Raji (cell line): Measurements from ENCODE around the gene OR51V1.

ENCODE experiments used
- POLR2A ChIP-seq: IDR thresholded peaks from 2 replicates; pipeline ENCODE4 v1.6.1; 2011; ENCODE audit warnings: low read depth, low read length, control low read depth; ENCODE audit not compliant: insufficient read depth

OR51V1 gene

DNA sequence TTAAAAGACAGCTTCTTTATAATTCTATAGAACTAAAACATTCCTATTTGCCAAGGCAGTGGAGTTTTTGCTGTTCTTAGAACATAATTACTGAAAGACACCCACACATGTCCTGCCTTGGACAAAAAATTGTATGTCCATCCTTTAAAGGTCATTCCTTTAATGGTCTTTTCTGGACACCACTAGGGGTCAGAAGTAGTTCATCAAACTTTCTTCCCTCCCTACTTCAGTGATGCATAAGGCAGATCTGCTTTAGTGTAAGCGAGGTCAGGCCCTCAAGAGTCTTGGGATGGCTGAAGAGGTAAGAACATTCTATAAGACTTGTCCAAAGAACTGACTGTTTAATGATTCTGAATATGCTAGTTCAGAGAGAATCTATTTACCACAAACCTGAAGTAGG is 4.3 kb upstream of the OR51V1 start:
- no peak for TF ChIP-seq POLR2A

DNA sequence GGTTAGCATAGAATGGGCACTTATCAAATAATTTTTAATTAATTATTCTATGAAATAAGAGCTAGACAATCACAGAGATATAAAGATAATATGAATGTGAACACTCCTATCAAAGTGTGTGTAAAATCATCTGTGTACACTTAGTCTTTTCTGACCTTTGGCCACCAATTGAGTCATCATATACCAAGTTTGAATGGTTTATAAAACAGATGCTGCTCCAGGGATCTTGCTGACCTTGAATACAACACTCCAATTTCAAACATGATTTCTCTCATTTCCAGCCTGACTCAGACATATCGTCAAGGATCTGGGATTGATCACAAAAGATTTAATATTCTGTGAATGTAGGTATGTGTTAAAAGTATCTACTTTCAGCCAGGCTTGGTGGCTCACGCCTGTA is 2.9 kb upstream of the OR51V1 start:
- TF ChIP-seq POLR2A = no peak

DNA sequence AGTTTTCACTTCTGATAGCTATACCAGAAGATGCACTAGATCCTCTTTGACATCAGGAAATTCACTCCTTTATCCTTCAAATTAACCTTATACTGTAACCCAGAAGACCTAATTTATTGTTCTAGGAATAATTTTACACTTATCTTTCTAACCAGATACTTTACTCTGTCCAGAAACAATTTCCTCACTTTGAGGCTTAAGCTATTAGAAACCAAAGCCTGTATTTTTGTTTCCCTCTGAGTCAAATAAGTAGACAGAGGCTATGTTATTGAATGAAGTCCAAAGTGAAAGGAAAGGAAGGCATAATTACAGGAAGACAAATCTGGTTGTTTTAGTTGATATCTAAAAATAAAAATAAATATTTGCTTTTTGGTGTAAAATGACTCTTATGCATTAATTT is 2.2 kb downstream of the OR51V1 start:
- TF ChIP-seq POLR2A = no peak

DNA sequence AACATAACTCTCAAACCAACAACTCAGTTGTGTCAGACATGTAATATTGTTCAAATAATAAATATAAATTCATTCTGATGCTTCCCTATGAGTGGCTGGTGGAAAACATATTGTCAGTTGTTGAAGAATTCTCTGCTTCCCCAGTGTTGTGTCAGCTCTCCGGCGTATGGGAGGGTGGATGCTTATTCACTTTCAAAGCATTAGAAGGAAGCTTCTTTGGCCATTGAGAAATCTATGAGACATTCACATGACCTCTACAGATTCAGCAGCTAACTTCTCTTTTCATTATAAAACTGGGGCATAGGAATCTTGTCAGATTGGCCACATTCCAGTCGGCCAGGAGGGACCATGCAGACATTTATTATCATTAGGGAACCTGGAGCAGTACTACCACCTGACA is 2.9 kb downstream of the OR51V1 start:
- no peak for TF ChIP-seq POLR2A

DNA sequence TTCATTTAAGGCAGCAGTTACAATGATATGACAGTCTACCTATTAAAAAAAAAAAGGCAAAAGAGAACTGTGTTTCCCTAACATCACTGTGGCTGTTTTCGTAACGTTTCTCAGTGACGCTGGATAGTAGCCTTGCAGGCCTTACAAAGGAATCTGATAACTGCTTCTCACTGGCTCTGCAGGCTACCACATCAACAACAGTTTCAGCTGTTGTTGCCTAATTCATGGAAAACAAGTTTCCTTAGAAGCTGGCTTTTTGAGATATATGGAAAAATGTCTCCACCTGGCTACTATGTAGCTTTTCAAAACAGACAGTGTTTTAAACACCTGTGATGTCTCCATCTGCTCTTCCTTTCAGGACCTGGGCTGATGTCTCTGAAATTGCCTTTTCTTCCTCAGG is 3.8 kb downstream of the OR51V1 start:
- no peak for TF ChIP-seq POLR2A

GRCh38 chr11:5196067-5196466 is 4.4 kb downstream of the OR51V1 start:
- TF ChIP-seq POLR2A = no peak

- TF ChIP-seq POLR2A = no peak
Measured at GRCh38 chr11:5192738-5193137, 7.7 kb downstream of the OR51V1 start.

DNA sequence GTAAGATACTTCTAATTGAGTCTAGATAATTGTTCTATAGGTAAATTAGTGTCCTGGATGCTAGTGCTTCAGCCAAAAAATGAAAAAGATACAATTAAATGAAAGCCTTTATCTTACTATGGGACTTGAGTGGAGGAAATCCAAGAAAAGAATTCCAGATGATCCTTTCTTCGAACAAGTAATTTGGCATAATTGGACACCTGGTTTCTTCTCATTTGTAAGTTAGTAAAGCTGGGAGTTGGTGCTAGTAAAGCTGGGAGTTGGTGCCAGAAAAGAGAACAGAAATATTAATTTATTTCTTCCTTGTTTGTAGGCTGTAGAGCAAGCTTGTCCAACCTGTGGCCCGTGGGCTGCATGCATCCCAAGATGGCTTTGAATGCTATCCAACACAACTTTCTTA is 12.3 kb downstream of the OR51V1 start:
- no peak for TF ChIP-seq POLR2A

DNA sequence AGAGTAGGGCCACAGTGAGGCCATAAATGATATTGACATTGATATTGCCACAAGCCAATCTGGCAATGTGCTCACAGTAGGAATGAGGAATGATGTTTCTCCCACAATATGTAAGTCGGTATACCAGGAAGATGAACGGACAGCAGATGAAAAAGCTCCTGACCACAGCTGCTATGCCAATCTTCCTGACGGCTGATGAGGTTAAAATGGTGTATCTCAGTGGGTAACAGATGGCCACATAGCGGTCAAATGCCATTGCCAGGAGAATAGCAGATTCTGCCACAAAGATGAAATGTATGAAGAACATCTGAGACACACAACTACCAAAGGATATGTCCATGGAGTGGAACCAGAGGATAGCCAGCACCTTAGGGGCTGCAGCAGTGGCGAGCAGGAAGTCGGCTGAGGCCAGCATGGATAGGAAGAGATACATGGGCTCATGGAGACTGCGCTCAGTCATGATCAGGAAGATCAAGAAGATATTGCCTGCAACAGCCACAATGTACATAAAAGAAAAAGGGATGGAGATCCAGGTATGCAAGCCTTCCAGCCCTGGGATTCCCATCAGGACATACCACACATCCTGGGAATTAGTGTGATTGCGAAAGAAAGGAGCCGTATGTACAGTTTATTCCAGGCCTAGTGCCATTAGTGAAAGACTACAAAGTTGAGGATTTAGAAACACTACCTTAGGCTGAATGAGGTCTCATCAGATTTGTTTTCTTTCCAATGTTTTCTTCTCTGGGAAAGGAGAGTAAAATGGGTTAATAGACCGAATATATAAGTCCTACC is 22.2 kb downstream of the OR51V1 start:
- TF ChIP-seq POLR2A = no peak

- TF ChIP-seq POLR2A = no peak
Measured at GRCh38 chr11:5174934-5175333, 25.5 kb downstream of the OR51V1 start.

DNA sequence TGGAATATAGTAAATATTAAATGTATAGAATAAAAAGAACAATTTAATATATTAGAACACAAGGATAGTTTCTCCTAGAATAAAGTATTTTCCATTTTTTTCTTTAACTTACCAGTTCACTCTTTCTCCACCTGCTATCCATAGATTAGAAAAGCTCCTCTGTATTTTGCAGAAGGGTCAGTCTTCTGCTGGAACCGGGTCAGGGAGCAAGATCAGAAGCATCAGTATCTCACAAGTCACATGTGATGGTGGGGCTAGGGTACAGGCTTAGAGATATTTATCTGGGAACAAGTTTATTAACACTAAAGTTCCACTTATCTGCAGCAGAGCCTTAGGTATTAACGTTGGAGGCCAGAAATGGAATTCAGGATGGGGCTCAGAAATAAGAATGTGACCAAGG is 28.6 kb downstream of the OR51V1 start:
- no peak for TF ChIP-seq POLR2A

GRCh38 chr11:5159806-5160205 is 40.7 kb downstream of the OR51V1 start:
- no peak for TF ChIP-seq POLR2A

DNA sequence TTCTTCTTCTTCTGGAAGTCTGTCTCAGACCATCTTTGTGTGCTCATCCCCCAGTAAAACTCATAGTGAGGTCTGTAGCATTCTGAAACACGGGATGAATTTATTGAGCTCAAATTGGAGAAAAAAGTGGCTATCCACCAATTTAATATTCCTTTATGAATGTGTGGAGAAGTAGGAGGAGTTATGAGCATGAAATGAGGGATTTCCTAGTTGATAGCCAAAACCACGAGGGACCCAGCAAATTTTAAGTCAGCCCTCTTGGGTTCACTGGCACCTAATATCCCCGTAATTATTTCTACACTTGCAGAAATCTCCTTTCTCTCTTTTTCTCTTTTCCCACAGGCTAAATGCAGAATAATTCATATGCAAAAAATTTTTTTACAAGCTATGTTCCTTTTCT is 45.8 kb downstream of the OR51V1 start, which contains the start of gene OR52A1:
Gene OR52A1, minus strand, starts transcription at position 101 of the 400 bp plus-strand sequence. CDS start 2,388 bp downstream, outside the sequence.
- TF ChIP-seq POLR2A = no peak

DNA sequence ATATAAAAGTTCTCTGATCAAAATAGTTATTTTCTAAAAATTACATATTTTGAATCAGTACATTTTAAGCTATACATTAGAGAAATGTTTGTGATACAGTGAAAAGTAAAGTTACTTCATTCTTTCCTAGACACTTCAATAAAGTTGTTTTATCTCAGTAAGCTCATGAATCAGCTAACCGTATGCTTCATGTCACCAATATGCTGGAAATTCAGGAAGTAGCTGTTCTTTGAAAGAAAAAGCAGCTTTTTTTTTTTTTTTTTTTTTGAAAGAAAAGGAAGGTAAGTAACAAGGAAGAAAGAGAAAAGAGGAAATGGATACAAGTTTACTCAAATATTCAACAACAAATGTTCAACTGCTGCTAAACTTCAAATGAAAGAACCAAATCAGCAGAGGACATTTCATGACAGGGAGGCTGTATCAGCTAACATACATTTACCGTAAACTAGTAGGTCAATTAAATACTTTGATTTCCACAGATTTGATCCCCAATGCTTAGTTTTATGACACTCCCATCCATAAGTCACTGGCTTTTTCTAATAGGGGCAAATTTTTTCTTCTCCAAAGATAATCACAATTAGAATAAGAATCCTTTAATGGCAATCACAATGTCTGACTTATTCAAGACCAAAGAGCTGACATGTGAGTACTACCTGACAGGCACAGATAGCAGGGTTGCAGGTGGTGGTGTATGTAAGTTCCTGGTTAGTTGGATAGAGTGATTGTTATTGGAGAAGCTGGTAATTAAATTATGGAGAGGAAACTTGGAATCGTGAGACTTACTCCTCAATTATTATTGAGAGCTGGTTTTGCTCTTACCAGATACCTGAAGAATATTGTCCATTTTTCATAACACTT is 46.7 kb downstream of the OR51V1 start:
- no peak for TF ChIP-seq POLR2A

- no peak for TF ChIP-seq POLR2A
Measured at GRCh38 chr11:5151713-5152153, 48.7 kb downstream of the OR51V1 start.
